GM21447 (cell line): Measurements from ENCODE around the gene PLXDC2.

Experiments
- ATAC-seq: cut with Tn5 transposase; IDR thresholded peaks from one replicate; pipeline ENCODE4 v1.9.1; 2021; ENCODE audit not compliant: unreplicated experiment

The PLXDC2 gene

DNA sequence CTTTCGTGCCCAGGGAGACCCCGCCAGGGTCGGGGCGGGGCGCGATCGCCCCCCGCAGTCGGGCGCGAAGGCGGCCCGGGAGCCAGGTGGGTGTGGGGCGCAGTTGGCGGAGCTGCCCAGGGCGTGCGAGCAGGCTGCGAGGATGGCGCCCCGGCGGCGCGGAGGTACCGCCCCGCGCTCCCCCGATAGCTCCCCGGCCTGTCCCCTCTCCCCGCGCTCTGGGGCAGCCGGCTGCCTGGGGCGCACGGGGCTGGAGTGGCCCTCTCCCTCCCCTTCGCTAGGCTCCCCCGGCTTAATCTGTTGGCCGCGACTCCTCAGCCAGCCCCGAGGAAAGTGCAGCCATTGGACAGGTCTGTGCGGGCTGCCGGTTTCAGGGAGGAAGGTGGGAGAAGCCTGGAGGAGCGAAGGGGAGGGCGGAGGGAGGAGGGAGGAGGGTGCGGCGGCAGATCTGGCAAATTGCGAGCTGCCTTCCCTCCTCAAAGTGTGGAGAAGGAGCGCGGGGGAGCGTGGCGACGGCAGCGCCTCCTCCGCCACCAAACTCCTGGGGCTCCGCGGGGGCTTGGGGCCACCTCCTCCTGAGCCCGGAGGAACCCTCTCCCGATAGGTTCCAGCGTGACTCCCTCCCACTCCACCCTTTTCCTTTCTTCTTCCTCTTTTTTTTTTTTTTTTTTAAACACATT lies 361 bp upstream of the PLXDC2 start:
- ATAC-seq, result no peak

DNA sequence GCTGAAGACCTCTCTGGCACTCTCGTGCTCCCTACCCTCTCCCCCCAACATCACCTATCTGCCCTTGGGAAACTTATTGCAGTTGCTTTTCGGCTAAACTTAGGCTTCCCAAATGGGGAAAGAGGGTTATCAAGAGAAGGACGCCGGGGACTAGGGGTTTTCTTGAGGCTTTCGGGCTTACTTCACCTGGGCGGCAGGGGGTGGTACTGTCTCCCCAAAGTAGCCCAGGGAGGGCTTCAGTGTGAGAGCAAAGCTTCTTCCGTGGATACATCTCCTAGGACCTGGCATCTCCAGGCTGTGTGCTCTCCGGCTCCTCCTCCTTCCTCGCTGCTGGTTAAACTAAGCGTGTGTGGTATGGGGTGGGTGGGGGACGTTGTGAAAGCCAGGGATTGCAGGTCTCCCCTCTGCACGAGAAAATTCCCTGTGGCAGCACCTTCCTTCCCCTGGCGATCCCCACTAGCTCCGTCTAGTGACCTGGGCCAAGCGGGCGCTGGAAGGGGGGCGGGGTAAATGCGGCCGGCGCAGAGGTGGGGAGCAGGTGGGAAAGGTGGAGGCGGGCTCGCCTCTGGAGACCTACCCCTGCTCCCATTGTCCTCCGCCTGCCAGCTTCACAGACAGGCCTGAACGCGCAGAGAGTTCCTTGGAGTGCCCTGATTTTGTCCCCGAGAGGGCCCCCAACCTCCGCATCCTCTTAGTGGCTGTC lies 1.1 kb downstream of the PLXDC2 start:
- no peak for ATAC-seq

DNA sequence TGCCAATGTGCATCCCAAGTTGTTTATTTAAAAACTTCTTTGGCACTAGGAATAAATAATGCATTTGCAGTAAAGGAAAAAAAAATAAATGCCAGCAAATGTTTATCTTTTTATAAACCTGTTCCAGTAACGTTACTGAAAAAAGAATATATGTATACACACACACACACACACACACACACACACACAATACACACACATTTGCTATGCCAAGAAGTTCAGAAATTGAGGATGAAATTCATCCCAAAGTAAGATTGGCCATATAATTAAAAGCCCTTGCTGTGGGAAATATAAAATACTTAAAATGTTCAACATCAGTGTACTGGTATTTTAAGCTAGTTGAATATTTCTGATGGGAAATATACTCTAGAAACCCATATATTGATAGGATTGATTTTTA lies 2.6 kb downstream of the PLXDC2 start:
- ATAC-seq, result no peak

DNA sequence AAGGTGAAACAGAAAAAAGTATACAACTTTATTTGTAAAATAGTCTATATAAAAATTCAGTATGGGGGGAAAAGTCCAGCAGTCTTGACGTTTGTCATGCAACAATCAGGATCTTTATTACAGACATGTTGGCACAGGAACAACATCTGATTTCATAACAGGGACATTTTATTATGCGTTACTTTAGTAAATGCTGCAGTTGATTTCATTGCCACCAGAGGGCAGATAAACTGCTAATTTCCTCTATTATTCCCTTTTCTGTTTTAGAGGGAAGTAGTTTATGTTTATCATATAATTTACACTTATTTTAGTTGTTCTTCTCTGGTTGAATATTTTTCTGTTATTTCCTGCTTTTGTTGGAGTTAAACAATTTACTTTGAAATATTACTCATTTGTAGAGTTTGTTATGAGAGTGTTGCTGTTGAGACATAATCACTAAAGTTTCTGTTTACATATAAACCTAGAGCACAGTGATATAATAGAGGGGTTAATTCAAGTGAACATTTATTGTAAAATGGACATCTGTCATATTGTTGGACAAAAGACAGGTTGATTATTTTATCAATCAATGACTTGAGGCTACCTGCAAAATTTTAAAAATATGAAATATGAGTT lies 3.3 kb downstream of the PLXDC2 start:
- no peak for ATAC-seq

DNA sequence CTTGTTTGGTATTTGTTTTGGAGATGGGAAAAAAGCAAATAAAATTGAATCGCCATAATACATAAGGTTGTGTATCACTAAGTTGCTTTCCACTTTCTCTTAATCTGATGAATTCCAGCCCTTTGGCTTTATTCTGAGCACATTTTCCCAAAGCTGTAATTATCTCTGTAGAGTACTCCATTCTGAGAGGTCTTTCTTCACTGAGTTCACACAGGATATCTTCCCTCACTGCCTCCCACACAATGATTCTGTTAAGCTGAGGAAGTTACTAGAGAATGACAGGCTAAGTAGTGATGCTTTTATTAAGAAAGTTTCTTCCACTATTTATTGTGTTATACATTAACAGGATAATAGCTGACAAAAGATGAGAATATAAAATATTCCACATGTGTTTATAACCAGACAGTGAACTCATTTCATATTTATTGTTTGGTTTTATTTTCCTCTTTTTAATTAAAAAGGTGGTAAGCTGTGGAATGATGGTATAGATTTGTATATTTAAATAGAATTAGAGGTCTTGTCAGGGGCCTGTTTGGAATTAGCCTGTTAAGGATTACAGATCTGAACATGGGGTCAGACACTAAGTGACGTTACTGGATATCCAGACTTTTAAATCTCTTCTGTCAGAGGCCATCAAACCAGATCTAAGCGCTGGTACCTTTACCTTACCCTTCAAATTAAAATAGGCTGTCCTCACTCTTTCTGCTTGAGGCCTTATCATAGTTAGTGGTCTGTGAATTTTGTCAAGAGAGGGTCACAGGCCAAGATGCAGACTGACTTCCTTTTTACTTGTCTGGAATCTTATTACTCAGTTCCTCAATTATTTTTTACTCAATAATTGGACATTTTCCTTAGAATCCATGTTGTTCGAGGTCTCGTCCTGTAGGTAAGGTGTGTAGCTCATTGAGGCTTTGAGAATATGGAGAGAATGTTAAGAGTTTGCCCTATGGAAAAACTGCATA lies 8.4 kb downstream of the PLXDC2 start:
- no peak for ATAC-seq

DNA sequence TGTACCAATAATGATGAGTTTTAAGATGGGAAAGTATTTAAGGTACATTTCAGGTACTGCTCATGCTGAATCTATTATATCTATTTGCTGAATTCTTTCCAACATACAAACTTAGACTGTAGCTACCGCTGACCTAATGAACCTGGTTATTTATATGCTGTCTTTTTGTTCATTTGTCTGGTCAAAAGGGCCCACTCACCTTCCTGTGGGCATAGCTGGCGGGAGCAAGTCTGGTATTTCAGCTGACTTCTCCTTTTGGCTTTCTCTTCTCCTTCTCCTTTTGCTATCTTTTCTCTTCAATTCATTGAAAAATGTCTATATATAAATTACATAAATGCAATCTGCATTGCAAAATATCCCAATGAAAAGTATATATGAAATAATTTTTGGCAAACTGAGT lies 9.5 kb downstream of the PLXDC2 start:
- ATAC-seq, result no peak

DNA sequence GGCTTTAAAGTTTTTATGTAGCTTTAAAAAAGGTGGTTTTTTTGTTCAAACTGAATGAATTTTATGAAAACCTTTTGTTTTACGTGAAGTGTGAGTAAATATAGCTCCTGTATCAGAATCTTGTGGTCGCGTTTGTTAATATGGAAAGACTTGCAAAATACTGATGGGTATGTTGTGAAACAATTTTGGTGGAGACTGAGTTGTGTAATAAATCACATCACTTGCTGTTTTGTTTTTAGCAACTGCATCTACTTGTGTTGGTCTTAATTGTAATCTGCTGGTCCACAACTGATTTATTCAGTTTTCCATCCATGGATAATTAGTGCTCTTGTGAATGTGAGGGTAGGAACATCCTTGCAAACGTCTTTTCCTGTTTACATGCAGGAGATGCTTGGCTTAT lies 10.5 kb downstream of the PLXDC2 start:
- ATAC-seq, result no peak

DNA sequence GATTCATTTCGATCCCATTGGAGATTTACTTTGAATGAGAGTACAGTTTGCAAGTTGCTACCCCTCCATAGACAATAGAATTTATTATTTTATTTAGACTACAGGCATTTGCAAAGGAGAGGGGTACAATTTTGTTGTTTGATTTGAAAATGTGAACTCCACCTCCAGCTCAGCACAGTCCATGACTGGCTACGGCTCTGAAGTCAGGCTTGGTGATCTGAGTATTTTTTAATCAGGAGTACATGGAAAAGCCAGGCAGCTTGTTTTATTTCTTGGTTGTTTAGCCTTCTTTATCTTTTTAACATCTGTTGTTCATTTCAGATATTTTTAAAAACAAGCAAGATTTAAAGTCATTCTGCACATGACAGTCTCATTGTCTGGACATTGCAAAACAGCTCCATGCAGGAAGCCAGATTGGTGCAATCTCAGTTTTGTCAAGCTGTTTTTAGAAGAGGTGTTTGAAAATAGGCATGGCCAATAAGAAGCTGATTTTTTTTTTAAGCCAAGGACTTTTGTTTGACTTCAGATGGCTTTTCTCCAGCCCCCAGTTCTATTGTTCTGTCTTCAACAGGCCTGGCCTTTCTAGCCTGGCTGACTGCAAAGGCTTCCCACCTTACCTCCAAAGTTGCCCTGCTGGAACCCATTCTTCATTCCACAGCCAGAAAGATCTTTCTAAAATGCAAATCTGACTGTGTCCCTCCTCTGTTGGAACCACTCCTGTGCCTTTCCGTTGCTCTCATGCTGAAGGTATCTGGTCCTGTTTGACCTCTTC lies 12.2 kb downstream of the PLXDC2 start:
- ATAC-seq, result no peak

DNA sequence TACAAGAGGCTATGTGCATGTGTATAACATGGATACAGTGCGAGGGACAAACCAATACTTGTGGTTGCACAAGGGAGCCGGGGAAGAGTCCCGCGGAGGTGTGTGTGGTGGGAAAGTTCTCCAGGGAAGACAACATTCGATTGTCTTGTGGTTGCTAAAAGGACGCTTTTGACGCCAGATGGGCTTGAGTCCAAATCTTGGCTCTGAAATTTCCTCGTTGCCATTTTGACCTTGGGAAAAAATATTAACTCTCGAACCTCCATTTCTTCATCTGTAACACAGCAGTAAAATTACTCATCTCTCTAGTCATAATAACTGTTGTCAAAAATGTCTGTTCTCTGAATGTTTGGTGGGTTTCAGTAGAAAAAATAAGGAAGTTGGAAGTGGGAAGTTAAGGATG lies 16.5 kb downstream of the PLXDC2 start:
- no peak for ATAC-seq

DNA sequence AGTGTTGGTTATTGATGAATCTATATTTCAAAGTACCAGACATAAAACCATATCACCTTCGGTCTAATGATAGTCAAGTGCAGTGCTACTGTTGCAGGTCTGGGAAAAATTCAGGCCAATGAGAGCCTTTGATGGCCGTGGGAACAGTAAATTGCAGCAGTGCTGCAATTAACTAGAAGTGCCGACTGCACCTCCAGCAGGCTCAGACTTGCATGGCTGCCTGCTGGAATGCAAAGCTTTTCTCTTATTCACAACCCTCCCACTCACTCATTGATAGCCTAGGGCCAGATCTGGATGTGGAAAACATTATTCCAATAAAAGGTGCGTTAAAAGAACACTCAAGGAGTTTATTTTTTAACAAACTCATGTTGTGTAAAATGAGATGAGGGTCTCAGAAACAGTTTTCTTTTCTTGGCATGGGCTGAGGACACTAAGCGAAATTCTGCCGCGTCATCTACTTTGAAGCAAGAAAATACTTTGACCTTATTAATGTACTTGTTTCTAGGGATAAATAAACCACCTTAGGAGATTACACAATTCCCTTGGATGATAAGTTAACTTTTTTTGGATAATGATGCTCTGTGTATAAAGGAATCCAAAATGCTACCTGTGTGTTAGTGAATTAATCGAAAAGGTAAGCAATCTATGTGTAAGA lies 17.1 kb downstream of the PLXDC2 start:
- no peak for ATAC-seq

DNA sequence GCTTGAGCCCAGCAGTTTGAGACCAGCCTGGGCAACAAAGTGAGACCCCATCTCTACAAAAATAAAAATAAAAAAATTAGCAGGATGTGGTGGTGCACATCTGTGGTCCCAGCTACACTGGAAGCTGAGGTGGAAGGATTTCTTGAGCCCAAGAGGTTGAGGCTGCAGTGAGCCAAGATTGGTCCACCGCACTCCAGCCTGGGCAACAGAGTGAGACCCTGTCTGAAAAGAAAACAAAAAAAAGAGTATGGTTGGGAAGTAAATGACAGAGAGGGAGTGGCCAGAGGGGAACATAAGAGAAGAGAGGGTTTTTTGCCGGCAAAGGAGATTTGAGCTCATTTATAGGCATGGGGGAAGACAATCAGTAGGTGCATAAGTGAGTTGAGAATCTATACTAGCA lies 19.7 kb downstream of the PLXDC2 start:
- ATAC-seq, result no peak

DNA sequence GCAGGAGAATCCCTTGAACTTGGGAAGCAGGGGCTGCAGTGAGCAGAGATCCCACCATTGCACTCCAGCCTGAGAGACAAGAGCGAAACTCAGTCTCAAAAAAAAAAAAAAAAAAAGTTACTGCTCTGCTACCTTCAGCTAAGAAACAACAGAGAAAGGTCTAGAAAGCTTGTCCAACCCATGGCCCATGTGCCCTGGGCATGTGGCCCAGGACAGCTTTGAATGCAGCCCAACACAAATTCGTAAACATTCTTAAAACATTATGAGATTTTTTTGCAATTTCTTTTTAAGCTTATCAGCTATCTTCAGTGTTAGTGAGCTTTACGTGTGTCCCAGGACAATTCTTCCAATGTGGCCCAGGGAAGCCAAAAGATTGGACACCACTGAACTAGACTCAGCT lies 22.9 kb downstream of the PLXDC2 start:
- ATAC-seq, result no peak

DNA sequence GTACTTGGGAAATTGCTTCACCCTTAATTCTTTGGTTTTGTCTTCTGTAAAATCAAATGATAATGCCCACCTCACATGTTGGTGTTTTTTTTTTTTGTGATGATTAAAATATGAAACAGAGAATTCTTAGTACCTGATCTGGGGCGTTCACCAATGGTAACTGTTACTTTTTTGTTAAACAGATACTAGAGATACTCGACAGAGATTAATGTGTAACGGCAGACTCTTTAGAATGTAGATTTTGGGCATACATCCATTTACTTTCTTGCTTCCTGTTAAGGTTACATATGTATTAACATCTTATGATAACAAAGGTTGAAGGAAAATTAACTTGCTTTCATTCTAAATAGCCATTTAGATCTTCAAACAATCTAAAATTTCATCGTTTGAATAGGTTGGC lies 23.3 kb downstream of the PLXDC2 start:
- ATAC-seq, result no peak

DNA sequence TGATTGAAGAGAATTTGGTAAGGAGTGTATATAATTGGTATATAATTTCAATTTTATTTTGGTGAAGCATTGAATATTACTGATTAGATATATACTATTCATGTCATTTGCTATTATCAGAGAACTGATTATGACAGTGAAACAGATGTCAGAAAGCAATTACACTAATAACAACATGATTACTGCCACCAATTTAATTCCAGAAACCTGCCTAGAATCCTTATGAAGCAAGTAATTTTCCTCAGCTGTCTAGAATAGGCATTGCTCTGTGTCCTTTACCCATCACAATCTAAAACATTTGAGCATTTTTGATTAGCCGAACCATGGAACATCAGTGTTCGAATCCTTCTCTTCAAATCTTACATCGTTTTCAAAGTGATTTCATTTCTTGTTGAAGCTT lies 24.5 kb downstream of the PLXDC2 start:
- ATAC-seq, result no peak

DNA sequence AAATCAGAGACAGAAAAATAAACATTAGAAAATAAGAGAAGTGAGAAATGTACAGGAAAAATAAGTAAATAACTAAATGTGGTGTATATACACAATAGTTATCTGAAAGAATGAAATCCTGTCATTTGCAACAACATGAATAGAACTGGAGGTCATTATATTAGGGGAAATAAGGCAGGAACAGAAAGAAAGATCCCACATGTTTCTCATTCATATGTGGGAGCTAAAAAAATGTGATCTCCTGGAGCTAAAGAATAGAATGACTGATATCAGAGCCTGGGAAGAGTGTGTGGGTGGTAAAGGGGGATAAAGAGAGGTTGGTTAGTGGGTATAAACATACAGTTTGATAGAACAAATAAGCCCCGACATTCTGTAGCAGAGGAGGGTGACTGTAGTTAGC lies 27.3 kb downstream of the PLXDC2 start:
- no peak for ATAC-seq

DNA sequence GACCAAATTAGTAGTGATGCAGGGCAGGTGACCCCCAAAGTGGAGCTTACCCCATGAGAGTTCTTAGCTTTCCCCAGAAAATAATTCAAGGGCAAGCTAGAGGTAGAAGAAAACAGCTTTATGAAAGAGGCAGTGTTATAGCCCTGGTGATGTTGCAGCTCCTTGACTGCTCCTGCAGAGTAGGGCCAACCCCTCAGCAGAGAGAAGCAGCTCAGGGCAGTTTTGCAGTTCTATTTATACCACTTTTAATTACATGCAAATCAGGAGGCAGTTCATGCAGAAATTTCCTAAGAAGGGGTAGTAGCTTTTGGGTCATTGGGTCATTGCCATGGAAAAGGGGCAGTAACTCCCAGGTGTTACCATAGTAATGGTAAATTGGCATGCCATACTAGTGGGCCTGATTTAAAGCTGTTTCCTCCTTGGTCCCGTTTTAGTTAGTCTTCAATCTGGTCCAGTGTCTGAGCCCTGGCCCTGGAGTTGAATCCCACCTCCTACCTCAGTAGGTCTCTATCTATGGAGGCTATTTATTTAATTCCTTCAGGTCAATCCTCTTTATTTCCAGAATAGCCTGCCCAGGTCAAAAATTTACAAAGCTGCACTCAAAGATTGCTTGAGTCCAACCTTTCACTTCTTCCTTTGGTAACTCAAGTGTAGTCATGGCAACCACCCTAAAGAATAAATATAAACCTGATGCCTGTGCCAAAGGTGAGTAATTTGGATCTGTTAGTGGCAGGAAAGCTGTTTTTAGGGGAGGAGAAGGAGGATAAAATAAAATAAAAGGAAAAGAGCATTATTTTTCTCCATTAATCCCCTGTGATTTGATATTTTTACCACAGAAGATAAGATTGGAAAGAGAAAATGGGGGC lies 29.5 kb downstream of the PLXDC2 start:
- no peak for ATAC-seq

DNA sequence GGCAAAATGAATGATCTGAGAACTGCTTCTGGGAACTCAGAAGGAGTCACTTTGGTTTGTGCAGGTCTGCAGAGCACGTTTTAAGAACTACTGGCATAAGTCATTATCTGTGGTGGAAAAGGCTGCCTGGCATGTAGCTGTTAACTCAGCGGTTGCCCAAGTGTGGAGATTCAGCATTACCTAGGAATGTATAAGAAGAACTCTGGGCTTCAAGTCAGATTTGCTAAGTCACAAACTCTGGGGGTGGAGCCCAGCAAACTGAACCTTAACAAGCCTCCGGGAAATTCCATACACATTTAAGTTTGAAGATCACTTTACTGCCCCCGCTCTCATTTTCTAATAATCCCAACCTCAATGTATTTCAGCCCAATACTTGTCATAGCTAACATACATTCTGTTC lies 31.1 kb downstream of the PLXDC2 start:
- ATAC-seq, result no peak

DNA sequence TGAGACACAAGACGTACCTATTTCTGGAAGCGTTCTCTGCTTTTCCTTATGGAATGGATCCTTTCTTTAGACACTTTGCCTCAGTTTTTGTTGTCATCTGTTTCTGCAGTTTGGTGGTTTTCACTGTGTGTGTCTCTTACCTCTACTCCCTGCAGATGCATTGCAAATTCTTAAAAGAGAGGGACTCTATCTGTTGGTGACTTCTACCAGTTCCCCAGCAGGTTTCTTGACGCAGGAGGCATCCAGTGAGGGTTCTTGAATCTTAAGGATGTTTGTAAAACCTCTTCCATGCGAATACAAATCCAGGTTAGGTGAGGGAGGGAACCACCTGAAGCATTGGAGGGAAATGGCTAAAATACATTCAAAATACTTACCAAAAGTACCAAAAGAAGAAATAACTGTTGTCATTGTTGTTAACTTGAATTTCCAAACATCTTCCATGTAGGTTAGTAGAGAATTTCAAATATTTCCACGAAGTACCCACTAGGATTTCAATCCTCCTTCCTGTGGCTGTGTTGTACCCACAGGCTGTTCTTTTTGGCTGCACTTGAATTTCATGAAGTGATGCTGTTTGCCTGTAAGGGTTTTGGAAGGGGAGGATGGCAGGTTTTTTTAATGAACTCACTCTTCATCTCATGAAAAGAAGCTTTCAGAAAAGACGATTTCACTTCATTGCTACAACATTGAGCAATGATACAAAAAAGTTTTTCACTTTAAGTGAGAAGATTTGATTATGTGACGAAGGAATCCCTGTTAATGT lies 32.2 kb downstream of the PLXDC2 start:
- ATAC-seq, result no peak
